Right atrium auricular region (tissue), 2 donors: Measurements from ENCODE around the gene RPUSD3. TPM values are rescaled to one million over a fixed set of nuclear protein-coding genes. Genes with fewer than 3 reads are reported as not detected.

ENCODE experiments used
- DNase-seq: peaks from one replicate; pipeline ENCODE4 v3.0.0-alpha.2; 2019; ENCODE audit warnings: low spot score
- H3K27ac ChIP-seq, 2 donors: fragments of 200-600 bp; sonication (generic); 1 replicate in 1 of 2; 2 replicates in 1 of 2; pipeline ENCODE4 v1.5.1; 2016 to 2019
- H3K27me3 ChIP-seq, 2 donors: fragments of 200-600 bp; sonication (generic); one replicate each; pipeline versions ENCODE4 v1.5.1 to v1.6.0; 2017 to 2019
- H3K36me3 ChIP-seq: fragments of 200-600 bp; sonication (generic); one replicate; pipeline ENCODE4 v1.5.1; 2016
- H3K4me1 ChIP-seq, 2 donors: fragments of 200-600 bp; sonication (generic); one replicate each; pipeline versions ENCODE4 v1.5.1 to v1.6.0; 2017 to 2019
- H3K4me3 ChIP-seq, 2 donors: fragments of 200-600 bp; sonication (generic); 1 replicate in 1 of 2; 2 replicates in 1 of 2; pipeline ENCODE4 v1.5.1; 2017 to 2019; ENCODE audit warnings: mild to moderate bottlenecking in 1 of 2, moderate library complexity in 1 of 2
- H3K9me3 ChIP-seq, 2 donors: fragments of 200-600 bp; sonication (generic); one replicate each; pipeline ENCODE4 v1.5.1; 2019
- total RNA-seq, 2 donors: library from RNA; depleted of rRNA; stranded (reverse); fragments of >200 nt; gene quantifications; one replicate each; pipeline ENCODE4 v1.1.0, GENCODE V29; 2016
- TF ChIP-seq, protein P1 (sequence below), 2 donors: fragments of 200-600 bp; sonication (generic); IDR thresholded peaks; one replicate each; pipeline ENCODE4 v1.5.1; 2019; ENCODE audit warnings: antibody characterized with exemption in 2 of 2

The RPUSD3 gene
- total RNA-seq, 2 donors from 2014 or later, result 46.7 to 55.2 TPM

DNA sequence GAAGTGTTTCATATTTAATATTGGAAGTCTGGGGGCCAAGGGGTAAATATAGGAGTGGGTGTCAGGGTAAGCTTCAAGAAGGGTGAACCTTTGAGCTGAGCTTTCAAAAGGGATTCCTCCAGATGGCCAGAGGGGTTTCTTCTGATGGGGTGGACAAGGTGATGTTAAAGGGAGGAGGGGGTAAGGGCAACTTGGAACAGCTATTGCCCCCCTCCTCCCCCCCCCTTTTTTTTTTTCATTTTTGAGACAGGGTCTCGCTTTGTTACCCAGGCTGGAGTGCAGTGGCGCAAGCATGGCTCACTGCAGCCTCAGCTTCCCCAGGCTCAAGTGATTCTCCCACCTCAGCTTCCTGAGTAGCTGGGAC is 35.8 kb downstream of the RPUSD3 start:
- TF ChIP-seq, protein P1, sequence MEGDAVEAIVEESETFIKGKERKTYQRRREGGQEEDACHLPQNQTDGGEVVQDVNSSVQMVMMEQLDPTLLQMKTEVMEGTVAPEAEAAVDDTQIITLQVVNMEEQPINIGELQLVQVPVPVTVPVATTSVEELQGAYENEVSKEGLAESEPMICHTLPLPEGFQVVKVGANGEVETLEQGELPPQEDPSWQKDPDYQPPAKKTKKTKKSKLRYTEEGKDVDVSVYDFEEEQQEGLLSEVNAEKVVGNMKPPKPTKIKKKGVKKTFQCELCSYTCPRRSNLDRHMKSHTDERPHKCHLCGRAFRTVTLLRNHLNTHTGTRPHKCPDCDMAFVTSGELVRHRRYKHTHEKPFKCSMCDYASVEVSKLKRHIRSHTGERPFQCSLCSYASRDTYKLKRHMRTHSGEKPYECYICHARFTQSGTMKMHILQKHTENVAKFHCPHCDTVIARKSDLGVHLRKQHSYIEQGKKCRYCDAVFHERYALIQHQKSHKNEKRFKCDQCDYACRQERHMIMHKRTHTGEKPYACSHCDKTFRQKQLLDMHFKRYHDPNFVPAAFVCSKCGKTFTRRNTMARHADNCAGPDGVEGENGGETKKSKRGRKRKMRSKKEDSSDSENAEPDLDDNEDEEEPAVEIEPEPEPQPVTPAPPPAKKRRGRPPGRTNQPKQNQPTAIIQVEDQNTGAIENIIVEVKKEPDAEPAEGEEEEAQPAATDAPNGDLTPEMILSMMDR (IDR thresholded peaks at IDR 0.05), result no peak
- Histone ChIP-seq H3K4me1 (peaks cover 0 to 22% of the 10 kb centered on the region in 2 donors), H3K9me3 (no peaks in the 10 kb centered on the region), H3K27ac (no peak overlapping the region), H3K36me3 (peaks cover 39% of the 10 kb centered on the region), H3K27me3 (no peaks in the 10 kb centered on the region), H3K4me3 (no peak overlapping the region)
- no peak for DNase-seq

GRCh38 chr3:9806688-9807589 is 36.9 kb downstream of the RPUSD3 start:
- H3K9me3 ChIP-seq, result no peaks in the 10 kb centered on the region
- H3K4me1 ChIP-seq, result peaks cover 0 to 25% of the 10 kb centered on the region in 2 donors
- TF ChIP-seq, protein P1 (IDR thresholded peaks at IDR 0.05), result no peak
- H3K27me3 ChIP-seq, result no peaks in the 10 kb centered on the region
- DNase-seq, result no peak
- no peak overlapping the region for H3K4me3 ChIP-seq
- no peak overlapping the region for H3K27ac ChIP-seq
- H3K36me3 ChIP-seq, result peaks cover 44% of the 10 kb centered on the region

- Histone ChIP-seq H3K4me3 (no peak overlapping the region), H3K4me1 (peaks cover 0 to 23% of the 10 kb centered on the region in 2 donors), H3K36me3 (peaks cover 52% of the 10 kb centered on the region), H3K27me3 (no peaks in the 10 kb centered on the region), H3K9me3 (no peaks in the 10 kb centered on the region), H3K27ac (no peak overlapping the region)
- no peak for DNase-seq
- TF ChIP-seq, protein P1 (IDR thresholded peaks at IDR 0.05), result no peak
These were observed 37.7 kb downstream of the RPUSD3 start for GRCh38 chr3:9806137-9806536.

- peaks cover 63% of the 10 kb centered on the region for H3K36me3 ChIP-seq
- no peak overlapping the region for H3K4me3 ChIP-seq
- TF ChIP-seq, protein P1 (IDR thresholded peaks at IDR 0.05), result no peak
- no peaks in the 10 kb centered on the region for H3K27me3 ChIP-seq
- no peak for DNase-seq
- H3K4me1 ChIP-seq, result peaks cover 0 to 15% of the 10 kb centered on the region in 2 donors
- no peak overlapping the region for H3K27ac ChIP-seq
- no peaks in the 10 kb centered on the region for H3K9me3 ChIP-seq
These were observed 38.8 kb downstream of the RPUSD3 start for GRCh38 chr3:9804996-9805395.

GRCh38 chr3:9803494-9803893 is 40.3 kb downstream of the RPUSD3 start:
- Histone ChIP-seq H3K4me1 (peaks cover 0 to 8% of the 10 kb centered on the region in 2 donors), H3K4me3 (no peak overlapping the region), H3K9me3 (no peaks in the 10 kb centered on the region), H3K36me3 (peaks cover 78% of the 10 kb centered on the region), H3K27me3 (no peaks in the 10 kb centered on the region), H3K27ac (peak overlapping the region; percentile 63 to 74)
- no peak for DNase-seq
- TF ChIP-seq, protein P1 (IDR thresholded peaks at IDR 0.05), result no peak
